Stomach (tissue), 9 donors: ENCODE data around the gene MDH1B. TPM values are rescaled to one million over a fixed set of nuclear protein-coding genes. Genes with fewer than 3 reads are reported as not detected.
A peak's percentile ranks its signal among the peaks of the same experiment; 100 is the strongest.

Source experiments
- DNase-seq, 2 donors: peaks; one replicate each; pipeline versions ENCODE4 v3.0.0 to v3.0.0-alpha.2; 2013 to 2019
- H3K27ac ChIP-seq, 5 donors: fragments of 200-600 bp in 4 of 5; sonication (generic) in 4 of 5; one replicate each; pipeline ENCODE4 v1.5.1; 2013 to 2019; ENCODE audit warnings: mild to moderate bottlenecking in 1 of 5, moderate library complexity in 1 of 5
- H3K27me3 ChIP-seq, 3 donors: fragments of 200-600 bp; sonication (generic); one replicate each; pipeline ENCODE4 v1.5.1; 2017 to 2019; ENCODE audit warnings: mixed run types in 1 of 3
- H3K36me3 ChIP-seq, 4 donors: fragments of 200-600 bp; sonication (generic); 1 replicate in 3 of 4; 2 replicates in 1 of 4; pipeline ENCODE4 v1.5.1; 2016 to 2019
- H3K4me1 ChIP-seq, 4 donors: fragments of 200-600 bp; sonication (generic); one replicate each; pipeline ENCODE4 v1.5.1; 2016 to 2019
- H3K4me3 ChIP-seq, 4 donors: fragments of 200-600 bp; sonication (generic) in 3 of 4; one replicate each; pipeline ENCODE4 v1.5.1; 2016 to 2019; ENCODE audit warnings: mild to moderate bottlenecking in 1 of 4
- H3K9me3 ChIP-seq, 4 donors: fragments of 200-600 bp; sonication (generic); one replicate each; pipeline ENCODE4 v1.5.1; 2016 to 2019
- EP300 ChIP-seq: sonication (generic); formaldehyde crosslinking; IDR thresholded peaks from one replicate; pipeline ENCODE4 v1.6.1; 2017; ENCODE audit warnings: antibody characterized with exemption
- POLR2A ChIP-seq, 4 donors: fragments of 450-650 bp; IDR thresholded peaks; one replicate each; pipeline ENCODE4 v1.6.1; 2016; ENCODE audit warnings: antibody characterized with exemption in 4 of 4, control low read depth in 2 of 4, mild to moderate bottlenecking in 1 of 4, moderate library complexity in 1 of 4
- POLR2AphosphoS5 ChIP-seq, 3 donors: sonication (generic); formaldehyde crosslinking; IDR thresholded peaks; one replicate each; pipeline ENCODE4 v1.6.1; 2016; ENCODE audit warnings: antibody characterized with exemption in 3 of 3
- WGBS, 5 donors: extraction: QIAGEN DNeasy Blood & Tissue Kit in 3 of 5; methylation state at CpG; one replicate each; pipeline versions ENCODE4 v1.1.5 to v1.1.7; 2013 to 2018; 5-methylcytosine and 5-hydroxymethylcytosine counted together
- intact Hi-C: fragments of 100-400 bp; cut with DNase I; formaldehyde crosslinking; loops from one replicate; pipeline ENCODE4 v1.15.1; 2023; ENCODE audit warnings: low total_unique reads
- polyA plus RNA-seq, 3 donors: library from polyadenylated mRNA; stranded (reverse); fragments of 200-250 nt; gene quantifications; one replicate each; pipeline ENCODE4 v1.2.3, GENCODE V29; 2013
- total RNA-seq, 5 donors: library from RNA; depleted of rRNA; stranded (reverse); fragments of >200 nt; gene quantifications; one replicate each; pipeline versions ENCODE4 v1.1.0 to v1.2.3, GENCODE V29; 2014 to 2016
- TF ChIP-seq, protein P1 (sequence below), 7 experiments: fragments of 450-650 bp in 4 of 7; fragments of 200-600 bp in 3 of 7; sonication (generic) in 3 of 7; IDR thresholded peaks; one replicate each; pipeline ENCODE4 v1.5.1; 2016 to 2019; ENCODE audit warnings: antibody characterized with exemption in 7 of 7, control low read depth in 2 of 7, mild to moderate bottlenecking in 1 of 7
- donor health status: healthy with polysubstance abuse.
- donor health status: Bipolar disorder and iron deficiency.
- donor health status: healthy.

Gene MDH1B
- total and polyA plus RNA-seq, 8 donors: 0.31 to 0.92 (median 0.70) TPM; not detected in 2

DNA sequence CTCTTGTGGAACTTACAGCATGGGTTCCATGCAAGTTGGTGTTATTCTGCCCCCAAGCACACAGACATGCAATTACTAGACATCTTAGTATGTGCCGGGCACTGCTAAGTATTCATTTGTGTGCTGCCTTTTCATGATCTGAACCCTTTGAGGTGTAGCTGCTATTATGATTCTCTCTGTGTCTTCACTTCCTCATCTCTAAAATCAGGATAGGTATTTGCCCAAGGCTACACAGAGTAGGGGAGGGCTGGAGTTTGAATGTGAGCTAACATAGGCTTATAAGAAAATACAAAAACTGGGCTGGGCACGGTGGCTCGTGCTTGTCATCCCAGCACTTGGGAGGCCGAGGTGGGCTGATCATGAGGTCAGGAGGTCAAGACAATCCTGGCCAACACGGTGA, 27.5 kb upstream of the MDH1B start:
- no peak overlapping the region for H3K4me3 ChIP-seq
- no peaks in the 10 kb centered on the region for H3K9me3 ChIP-seq
- intact Hi-C loops: no loop called here
- WGBS, 5 donors: 77 to 95% (median 93%) methylated on average over 5 of the region's 5 CpGs
- no peak for DNase-seq
- no peaks in the 10 kb centered on the region for H3K27me3 ChIP-seq
- H3K36me3 ChIP-seq: peaks cover 21 to 89% (median 86%) of the 10 kb centered on the region in 4 donors
- TF ChIP-seq, protein P1, sequence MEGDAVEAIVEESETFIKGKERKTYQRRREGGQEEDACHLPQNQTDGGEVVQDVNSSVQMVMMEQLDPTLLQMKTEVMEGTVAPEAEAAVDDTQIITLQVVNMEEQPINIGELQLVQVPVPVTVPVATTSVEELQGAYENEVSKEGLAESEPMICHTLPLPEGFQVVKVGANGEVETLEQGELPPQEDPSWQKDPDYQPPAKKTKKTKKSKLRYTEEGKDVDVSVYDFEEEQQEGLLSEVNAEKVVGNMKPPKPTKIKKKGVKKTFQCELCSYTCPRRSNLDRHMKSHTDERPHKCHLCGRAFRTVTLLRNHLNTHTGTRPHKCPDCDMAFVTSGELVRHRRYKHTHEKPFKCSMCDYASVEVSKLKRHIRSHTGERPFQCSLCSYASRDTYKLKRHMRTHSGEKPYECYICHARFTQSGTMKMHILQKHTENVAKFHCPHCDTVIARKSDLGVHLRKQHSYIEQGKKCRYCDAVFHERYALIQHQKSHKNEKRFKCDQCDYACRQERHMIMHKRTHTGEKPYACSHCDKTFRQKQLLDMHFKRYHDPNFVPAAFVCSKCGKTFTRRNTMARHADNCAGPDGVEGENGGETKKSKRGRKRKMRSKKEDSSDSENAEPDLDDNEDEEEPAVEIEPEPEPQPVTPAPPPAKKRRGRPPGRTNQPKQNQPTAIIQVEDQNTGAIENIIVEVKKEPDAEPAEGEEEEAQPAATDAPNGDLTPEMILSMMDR (IDR thresholded peaks at IDR 0.05): no peak
- TF ChIP-seq POLR2AphosphoS5 (IDR thresholded peaks at IDR 0.05): no peak
- TF ChIP-seq POLR2A (IDR thresholded peaks at IDR 0.05): no peak
- no peak for TF ChIP-seq EP300
- H3K27ac ChIP-seq: no peak overlapping the region
- peaks cover 0 to 4% (median 0%) of the 10 kb centered on the region in 4 donors for H3K4me1 ChIP-seq

- 78 to 83% (median 82%) methylated on average over 3 of the region's 3 CpGs for WGBS, 5 donors
- no peak overlapping the region for H3K4me3 ChIP-seq
- no peak for DNase-seq
- intact Hi-C loops: no loop called here
- no peaks in the 10 kb centered on the region for H3K9me3 ChIP-seq
- TF ChIP-seq, protein P1 (IDR thresholded peaks at IDR 0.05): no peak
- TF ChIP-seq EP300 (no peak), POLR2A (IDR thresholded peaks at IDR 0.05) (no peak)
- no peak overlapping the region for H3K27ac ChIP-seq
- no peaks in the 10 kb centered on the region for H3K27me3 ChIP-seq
- H3K36me3 ChIP-seq: peaks cover 37 to 99% (median 96%) of the 10 kb centered on the region in 4 donors
- H3K4me1 ChIP-seq: no peaks in the 10 kb centered on the region
These were observed 25.3 kb upstream of the MDH1B start for GRCh38 chr2:206790311-206790935.

DNA sequence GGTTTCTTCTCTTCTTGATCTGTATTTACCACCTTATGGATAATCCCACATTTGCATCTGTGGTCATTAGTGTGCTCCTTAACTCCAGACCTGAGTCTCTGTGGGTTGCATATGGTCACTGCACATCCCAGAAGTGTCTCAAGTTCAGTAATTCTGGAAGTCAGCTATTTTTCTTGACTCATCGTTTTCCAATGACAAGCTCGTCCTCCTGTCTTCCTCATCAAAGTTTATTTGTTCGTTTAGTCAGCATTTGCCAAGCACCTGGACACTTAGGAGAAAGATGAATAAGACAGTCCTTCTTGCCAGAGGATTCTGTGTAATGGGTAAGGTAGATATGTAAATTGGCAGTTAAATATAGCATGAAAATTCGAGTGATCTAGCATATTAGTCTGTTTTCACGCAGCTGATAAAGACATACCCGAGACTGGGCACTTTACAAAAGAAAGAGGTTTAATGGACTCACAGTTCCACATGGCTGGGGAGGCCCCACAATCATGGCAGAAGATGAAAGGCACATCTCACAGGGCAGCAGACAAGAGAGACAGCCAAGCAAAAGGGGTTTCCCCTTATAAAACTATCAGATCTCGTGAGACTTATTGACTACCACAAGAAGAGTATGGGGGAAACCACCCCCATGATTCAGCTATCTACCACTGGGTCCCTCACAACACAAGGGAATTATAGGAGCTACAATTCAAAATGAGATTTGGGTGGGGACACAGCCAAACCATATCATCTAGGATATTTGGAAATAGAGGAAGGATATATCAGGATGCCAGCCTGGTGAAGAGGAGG, 19.6 kb upstream of the MDH1B start:
- Histone ChIP-seq H3K27me3 (no peaks in the 10 kb centered on the region), H3K4me3 (no peak overlapping the region), H3K9me3 (peaks cover 0 to 9% (median 2%) of the 10 kb centered on the region in 4 donors), H3K27ac (no peak overlapping the region), H3K36me3 (peaks cover 55 to 100% (median 95%) of the 10 kb centered on the region in 4 donors), H3K4me1 (no peaks in the 10 kb centered on the region)
- intact Hi-C loops: no loop called here
- TF ChIP-seq POLR2A (IDR thresholded peaks at IDR 0.05): no peak
- TF ChIP-seq POLR2AphosphoS5 (IDR thresholded peaks at IDR 0.05): no peak
- TF ChIP-seq, protein P1 (IDR thresholded peaks at IDR 0.05): no peak
- no peak for TF ChIP-seq EP300
- WGBS, 5 donors: 86 to 89% (median 88%) methylated on average over 7 of the region's 7 CpGs
- no peak for DNase-seq

DNA sequence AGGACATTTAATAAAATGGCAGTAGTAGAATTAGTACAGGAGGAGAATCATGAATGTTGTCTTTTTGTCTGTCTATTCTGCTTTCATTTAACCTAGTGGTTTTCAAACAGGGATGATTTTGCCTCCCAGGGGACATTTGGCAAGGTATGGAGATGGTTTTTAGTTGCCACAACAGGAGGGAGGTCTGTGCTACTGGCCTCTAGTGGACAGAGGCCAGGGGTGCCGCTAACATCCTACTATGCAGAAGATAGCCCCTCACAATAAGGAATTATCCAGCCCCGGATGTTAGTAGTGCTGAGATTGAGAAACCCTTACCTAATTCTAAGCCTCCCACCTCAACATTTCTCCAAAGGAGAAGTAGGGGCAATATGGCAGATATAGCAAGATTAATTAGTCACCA, 18.6 kb upstream of the MDH1B start:
- TF ChIP-seq, protein P1 (IDR thresholded peaks at IDR 0.05): peak in 2 of 7 experiments; percentile 13 to 19
- TF ChIP-seq EP300: no peak
- WGBS, 5 donors: 64 to 82% (median 69%) methylated on average over 2 of the region's 2 CpGs
- Histone ChIP-seq H3K27ac (no peak overlapping the region), H3K4me1 (no peaks in the 10 kb centered on the region), H3K9me3 (peaks cover 0 to 9% (median 2%) of the 10 kb centered on the region in 4 donors), H3K4me3 (no peak overlapping the region), H3K27me3 (no peaks in the 10 kb centered on the region), H3K36me3 (peaks cover 55 to 100% (median 95%) of the 10 kb centered on the region in 4 donors)
- intact Hi-C loops: no loop called here
- no peak for DNase-seq
